Aorta (tissue), 5 donors: Measurements from ENCODE around the gene LRFN5. TPM values are rescaled to one million over a fixed set of nuclear protein-coding genes. Genes with fewer than 3 reads are reported as not detected.
A peak's percentile ranks its signal among the peaks of the same experiment; 100 is the strongest.

Experiments
- ATAC-seq: fragments of 200-7000 bp; cut with Tn5 transposase; one replicate; pipeline ENCODE4 v1.9.1; 2022; ENCODE audit warnings: moderate library complexity; ENCODE audit not compliant: low FRiP score
- DNase-seq, 2 donors: peaks; one replicate each; pipeline ENCODE4 v3.0.0-alpha.2; 2020
- H3K27ac ChIP-seq, 2 donors: one replicate each; pipeline ENCODE4 v1.5.1; 2013; ENCODE audit warnings: low read length in 2 of 2, mild to moderate bottlenecking in 2 of 2, moderate library complexity in 2 of 2, control low read depth in 1 of 2, inconsistent platforms in 1 of 2, low read depth in 1 of 2
- H3K27me3 ChIP-seq, 2 donors: one replicate each; pipeline ENCODE4 v1.6.1; 2013; ENCODE audit warnings: control low read depth in 1 of 2, low read length in 1 of 2, mild to moderate bottlenecking in 1 of 2, moderate library complexity in 1 of 2; ENCODE audit not compliant: insufficient read depth in 2 of 2, control insufficient read depth in 1 of 2
- H3K36me3 ChIP-seq, 2 donors: one replicate each; pipeline ENCODE4 v1.6.1; 2013; ENCODE audit warnings: control low read depth in 1 of 2, low read length in 1 of 2, mild to moderate bottlenecking in 1 of 2; ENCODE audit not compliant: insufficient read depth in 2 of 2, control insufficient read depth in 1 of 2
- H3K4me1 ChIP-seq, 2 donors: one replicate each; pipeline ENCODE4 v1.6.1; 2013; ENCODE audit warnings: low read length in 2 of 2, control low read depth in 1 of 2, mild to moderate bottlenecking in 1 of 2, moderate library complexity in 1 of 2; ENCODE audit not compliant: insufficient read depth in 2 of 2, control insufficient read depth in 1 of 2
- H3K4me3 ChIP-seq, 2 donors: one replicate each; pipeline ENCODE4 v1.5.1; 2013; ENCODE audit warnings: low read length in 2 of 2, control low read depth in 1 of 2, mild to moderate bottlenecking in 1 of 2
- H3K9me3 ChIP-seq: one replicate; pipeline ENCODE4 v1.6.1; 2013; ENCODE audit warnings: mild to moderate bottlenecking, low read length; ENCODE audit not compliant: control insufficient read depth
- WGBS, 2 donors: extraction: QIAGEN DNeasy Blood & Tissue Kit; methylation state at CpG; one replicate each; pipeline ENCODE4 v1.1.7; 2013; 5-methylcytosine and 5-hydroxymethylcytosine counted together
- intact Hi-C, 2 donors: fragments of 100-400 bp; cut with DNase I; formaldehyde crosslinking; loops; one replicate each; pipeline versions ENCODE4 v1.14.2 to v1.15.0; 2022
- polyA plus RNA-seq, 2 donors: library from polyadenylated mRNA; stranded (reverse); fragments of 200-250 nt; gene quantifications; one replicate each; pipeline ENCODE4 v1.2.3, GENCODE V29; 2013
- total RNA-seq, 2 donors: library from RNA; stranded (reverse); fragmentation: NEBNext Ultra II Directional; extraction: Animal tissue kit (Norgen Biotek cat#: 25700); gene quantifications; one replicate each; pipeline ENCODE4 v1.2.1, GENCODE V29; 2021
- donor health status: healthy with polysubstance abuse.
- donor health status: Bipolar disorder and iron deficiency.
- donor health status: DM: no; HTN: no; CAD: no.
- donor health status: DM: no; HTN: no; CAD: no.
- donor health status: DM: yes; HTN: yes; CAD: no.

The LRFN5 gene
- total and polyA plus RNA-seq, 4 donors = 0.15 to 5.5 (median 0.94) TPM; not detected in 1

DNA sequence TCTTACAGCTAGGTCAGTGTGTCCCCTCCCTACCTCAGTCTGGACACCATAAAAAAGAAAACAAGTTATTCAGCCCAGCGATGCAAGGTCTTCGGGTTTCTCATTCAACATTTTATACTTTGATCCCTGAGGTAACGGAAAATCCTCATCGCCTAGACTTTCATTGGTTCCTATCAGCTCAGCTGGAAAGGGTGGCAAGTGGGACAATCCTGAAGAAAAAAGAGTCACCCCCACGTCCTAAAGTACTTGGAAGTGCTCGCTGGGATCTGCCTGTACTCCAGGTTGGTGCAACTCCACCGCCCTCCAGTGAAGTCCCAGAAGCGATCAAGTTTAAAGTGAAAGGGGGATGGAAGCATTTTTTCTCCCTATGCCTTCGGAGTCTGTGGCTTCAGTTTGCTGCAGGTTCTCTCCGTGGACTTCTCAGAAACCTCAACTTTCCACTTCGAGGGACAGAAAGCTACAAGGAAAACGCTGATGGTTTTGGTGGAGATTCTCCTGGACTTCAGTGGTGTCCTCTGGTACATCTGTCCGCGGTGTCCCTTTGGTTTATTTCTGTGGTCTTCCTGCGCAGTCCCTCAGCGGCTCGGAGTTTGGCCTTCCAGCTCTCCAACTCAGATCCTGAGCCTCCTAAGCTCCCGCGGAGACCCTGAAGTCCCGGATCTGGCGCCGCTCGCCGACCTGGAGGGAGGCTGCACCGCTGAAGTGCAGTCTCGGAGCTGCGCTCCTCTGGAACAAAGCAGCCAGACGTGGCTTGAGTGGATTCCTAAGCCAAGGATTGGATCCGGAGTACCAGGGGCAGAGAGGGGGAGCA, 1.8 kb upstream of the LRFN5 start:
- no peak overlapping the region for H3K27ac ChIP-seq
- no peaks in the 10 kb centered on the region for H3K4me1 ChIP-seq
- no peaks in the 10 kb centered on the region for H3K36me3 ChIP-seq
- DNase-seq (peak in 1 of 2 donors; percentile 81), ATAC-seq (peak; percentile 39)
- intact Hi-C loops = no loop called here
- H3K4me3 ChIP-seq = peak overlapping the region in 1 of 2 donors; percentile 19
- H3K27me3 ChIP-seq = peaks cover 0 to 2% of the 10 kb centered on the region in 2 donors
- no peaks in the 10 kb centered on the region for H3K9me3 ChIP-seq
- 1 to 2% methylated on average over 29 of the region's 29 CpGs for WGBS, 2 donors

GRCh38 chr14:41605550-41606281, 960 bp upstream of the LRFN5 start:
- H3K4me1 ChIP-seq = no peaks in the 10 kb centered on the region
- ATAC-seq (peak; percentile 27), DNase-seq (peak in 1 of 2 donors; percentile 46)

GRCh38 chr14:41606282-41606531, 469 bp upstream of the LRFN5 start:
- no peaks in the 10 kb centered on the region for H3K4me1 ChIP-seq
- H3K27me3 ChIP-seq = peaks cover 0 to 2% of the 10 kb centered on the region in 2 donors

More at GRCh38 chr14:41605550-41606281, 960 bp upstream of the LRFN5 start:
- H3K27ac ChIP-seq = no peak overlapping the region
- H3K27me3 ChIP-seq = peaks cover 0 to 2% of the 10 kb centered on the region in 2 donors
- intact Hi-C loops = no loop called here
- WGBS, 2 donors = 0 to 2% methylated on average over 23 of the region's 23 CpGs
- no peaks in the 10 kb centered on the region for H3K36me3 ChIP-seq
- peak overlapping the region in 1 of 2 donors; percentile 67 for H3K4me3 ChIP-seq
- H3K9me3 ChIP-seq = no peaks in the 10 kb centered on the region

GRCh38 chr14:41607304-41607775, 664 bp downstream of the LRFN5 start:
- ATAC-seq (no peak), DNase-seq (peak in 1 of 2 donors; percentile 66)
- peaks cover 0 to 2% of the 10 kb centered on the region in 2 donors for H3K27me3 ChIP-seq
- no peak overlapping the region for H3K27ac ChIP-seq
- no peaks in the 10 kb centered on the region for H3K4me1 ChIP-seq
- peak overlapping the region; percentile 3 to 67 for H3K4me3 ChIP-seq
- whole genome bisulfite sequencing, 2 donors = 1% methylated on average over 21 of the region's 21 CpGs
- H3K9me3 ChIP-seq = no peaks in the 10 kb centered on the region
- no peaks in the 10 kb centered on the region for H3K36me3 ChIP-seq
- intact Hi-C loops = no loop called here

More at GRCh38 chr14:41606282-41606531, 469 bp upstream of the LRFN5 start:
- no peaks in the 10 kb centered on the region for H3K9me3 ChIP-seq
- no peaks in the 10 kb centered on the region for H3K36me3 ChIP-seq
- intact Hi-C loops = no loop called here
- WGBS, 2 donors = 1 to 2% methylated on average over 7 of the region's 7 CpGs
- no peak overlapping the region for H3K27ac ChIP-seq
- DNase-seq = no peak
- peak overlapping the region; percentile 3 to 67 for H3K4me3 ChIP-seq
- no peak for ATAC-seq

DNA sequence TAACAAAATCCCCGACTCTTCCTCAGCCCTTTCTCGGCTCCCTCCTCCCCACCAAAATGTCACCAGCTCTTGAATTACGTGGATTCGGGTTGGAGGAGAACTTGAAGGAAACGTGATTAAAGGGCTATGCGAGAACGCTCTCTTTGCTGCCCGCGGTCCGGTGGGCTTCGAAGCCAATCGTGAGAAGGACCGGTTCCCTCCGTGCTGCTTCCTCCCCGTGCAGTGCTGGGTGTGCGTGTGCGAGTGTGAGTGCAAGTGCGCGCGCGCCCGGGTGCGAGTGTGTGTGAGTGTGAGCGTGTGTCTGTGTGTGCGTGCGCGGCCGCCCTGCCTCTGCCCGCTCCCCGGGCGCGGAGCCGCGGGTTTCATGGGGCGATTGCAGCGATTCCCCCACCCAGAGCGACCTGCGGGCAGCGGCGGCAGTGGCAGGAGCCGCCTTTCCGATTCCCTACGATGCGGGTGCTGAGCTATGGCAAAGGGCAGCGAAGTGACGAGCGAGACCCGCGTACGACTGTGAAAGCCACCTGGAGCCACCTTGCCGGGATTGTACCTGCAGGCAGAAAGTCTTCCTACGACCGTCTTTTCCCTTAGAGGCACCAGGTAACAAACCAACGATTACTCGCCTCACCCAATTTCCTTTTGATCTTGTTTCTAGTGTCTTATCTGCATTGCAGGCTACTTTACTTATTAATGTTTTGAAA, 1.4 kb downstream of the LRFN5 start:
- intact Hi-C loops = no loop called here
- Histone ChIP-seq H3K4me1 (no peaks in the 10 kb centered on the region), H3K27ac (no peak overlapping the region), H3K4me3 (peak overlapping the region in 1 of 2 donors; percentile 67), H3K9me3 (no peaks in the 10 kb centered on the region), H3K27me3 (peaks cover 0 to 2% of the 10 kb centered on the region in 2 donors), H3K36me3 (no peaks in the 10 kb centered on the region)
- ATAC-seq (no peak), DNase-seq (peak in 1 of 2 donors; percentile 77)
- 1% methylated on average over 55 of the region's 55 CpGs for WGBS, 2 donors

DNA sequence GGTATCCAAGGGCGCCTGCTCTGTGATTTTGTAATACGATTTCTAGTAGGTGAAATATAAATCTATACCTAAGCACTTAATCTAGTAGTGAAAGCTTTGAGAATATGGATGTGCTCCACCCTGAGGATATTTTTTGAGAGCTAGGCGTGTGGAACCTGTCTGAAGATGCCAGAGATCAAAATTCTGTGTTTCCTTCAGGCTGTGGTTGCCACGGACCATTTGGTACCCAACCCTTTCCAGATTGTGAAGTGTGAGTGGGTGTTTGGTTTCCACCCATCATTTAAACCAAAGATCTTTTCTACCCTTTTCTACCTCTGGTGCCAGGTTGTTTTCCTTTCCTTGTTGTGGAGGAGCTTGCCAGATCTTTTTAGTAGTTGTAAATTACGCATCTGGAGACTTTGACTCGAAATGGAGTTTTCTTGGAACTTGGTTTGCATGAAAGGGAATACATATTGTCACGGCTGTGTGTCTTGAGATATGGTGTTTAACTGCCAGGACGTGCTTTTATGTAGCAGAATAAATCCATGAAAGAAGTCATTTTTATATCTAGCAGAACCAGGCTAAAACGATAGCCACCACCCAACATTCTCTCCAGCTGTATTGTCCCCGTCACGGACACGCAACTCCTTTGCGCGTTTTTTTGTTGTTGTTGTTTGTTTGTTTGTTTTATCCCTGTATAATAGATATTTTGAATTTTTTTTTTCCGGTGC, 2.2 kb downstream of the LRFN5 start:
- intact Hi-C loops = no loop called here

GRCh38 chr14:41609704-41610183, 3.1 kb downstream of the LRFN5 start:
- H3K4me3 ChIP-seq = no peak overlapping the region
- peak; percentile 59 for ATAC-seq
- peak; percentile 62 to 82 for DNase-seq
- no peaks in the 10 kb centered on the region for H3K4me1 ChIP-seq
- intact Hi-C loops = no loop called here
- no peak overlapping the region for H3K27ac ChIP-seq
- 2% methylated on average over 24 of the region's 24 CpGs for whole genome bisulfite sequencing, 2 donors
- peaks cover 0 to 2% of the 10 kb centered on the region in 2 donors for H3K27me3 ChIP-seq
- H3K36me3 ChIP-seq = no peaks in the 10 kb centered on the region
- H3K9me3 ChIP-seq = no peaks in the 10 kb centered on the region

More for the DNA sequence above, 2.2 kb downstream of the LRFN5 start:
- DNase-seq (no peak), ATAC-seq (no peak)
- H3K27ac ChIP-seq = no peak overlapping the region
- H3K4me1 ChIP-seq = no peaks in the 10 kb centered on the region
- no peaks in the 10 kb centered on the region for H3K36me3 ChIP-seq
- H3K9me3 ChIP-seq = no peaks in the 10 kb centered on the region
- H3K27me3 ChIP-seq = peaks cover 0 to 2% of the 10 kb centered on the region in 2 donors
- WGBS, 2 donors = 10 to 12% methylated on average over 15 of the region's 15 CpGs
- H3K4me3 ChIP-seq = no peak overlapping the region

DNA sequence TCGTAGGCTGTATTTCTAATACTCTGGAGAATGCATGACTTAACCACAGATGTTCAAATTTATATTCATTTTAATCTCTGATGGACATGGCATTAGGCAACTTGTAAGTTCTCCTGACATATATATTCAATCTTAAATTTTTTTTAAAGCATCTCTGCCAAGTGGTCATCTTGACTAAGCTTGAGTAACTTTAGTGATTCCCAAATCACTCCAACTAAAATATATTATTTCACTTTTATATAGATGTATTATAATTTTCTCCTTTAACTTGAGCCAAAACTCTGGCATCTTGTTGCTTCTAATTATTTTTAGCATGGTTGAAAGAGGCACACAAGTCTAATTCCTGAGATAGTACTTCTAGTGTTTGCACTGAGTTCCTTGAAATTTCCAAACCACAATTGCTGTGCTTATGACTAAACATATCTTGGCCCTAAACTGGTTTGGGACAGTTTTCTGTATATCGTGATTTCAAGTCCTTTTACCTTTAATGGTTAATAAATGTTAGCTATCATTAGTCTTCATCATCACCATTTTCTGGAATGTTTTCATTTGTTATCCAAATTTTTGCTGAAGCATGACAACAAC, 8.4 kb downstream of the LRFN5 start:
- Histone ChIP-seq H3K27ac (no peak overlapping the region), H3K4me3 (no peak overlapping the region), H3K27me3 (no peaks in the 10 kb centered on the region), H3K9me3 (no peaks in the 10 kb centered on the region), H3K4me1 (no peaks in the 10 kb centered on the region), H3K36me3 (no peaks in the 10 kb centered on the region)
- DNase-seq (no peak), ATAC-seq (no peak)
- intact Hi-C loops = no loop called here
- 77 to 78% methylated on average over 2 of the region's 2 CpGs for WGBS, 2 donors
